ENCODE measurements around the gene ZNF354C. TPM values are rescaled to one million over a fixed set of nuclear protein-coding genes. Genes with fewer than 3 reads are reported as not detected.

Gene ZNF354C
- total RNA-seq, 1 donor: 3.3 TPM

DNA sequence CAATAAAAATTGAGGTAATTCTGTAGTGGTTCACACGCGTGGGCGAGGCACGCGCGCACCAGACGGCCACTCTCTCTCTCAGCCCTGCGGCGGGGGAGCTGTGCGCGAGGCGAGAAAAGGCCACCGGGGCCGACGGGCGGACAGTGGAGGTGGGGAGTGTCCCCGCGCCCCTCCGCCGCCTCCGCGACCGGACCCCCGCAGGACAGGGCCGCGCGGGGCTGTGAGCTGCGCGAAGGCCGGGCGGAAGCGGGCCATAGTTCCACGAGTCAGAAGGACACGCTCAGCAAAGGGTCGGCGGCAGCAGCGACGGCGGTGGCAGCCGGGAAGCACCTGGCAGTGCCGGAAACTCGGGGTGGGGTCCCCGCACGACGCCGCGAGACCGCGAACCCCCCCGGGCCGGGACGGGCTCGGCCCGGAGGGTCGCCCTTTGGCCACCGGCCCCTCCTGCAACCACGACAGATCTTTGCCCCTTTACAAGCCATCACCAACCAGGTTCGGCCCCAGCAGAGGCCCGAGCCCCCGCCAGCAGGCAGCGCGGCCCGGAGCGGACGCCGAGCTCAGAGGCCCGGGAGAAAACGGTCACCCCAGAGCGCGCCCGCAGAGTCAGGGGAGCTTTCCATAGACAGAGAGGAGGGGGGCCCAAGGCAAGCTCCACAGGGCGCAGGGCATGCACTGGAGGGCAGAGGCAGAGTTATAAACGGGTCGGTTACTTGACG lies 60.9 kb downstream of the ZNF354C start:
- Histone ChIP-seq H3K9me3 (ENCODE audit: low read depth, low read length) (no peaks in the 10 kb centered on the region), H3K4me3 (ENCODE audit: low read length) (no peak overlapping the region), H3K4me1 (ENCODE audit: insufficient read depth, low read length) (no peaks in the 10 kb centered on the region), H3K27me3 (ENCODE audit: insufficient read depth, low read length) (no peaks in the 10 kb centered on the region)

DNA sequence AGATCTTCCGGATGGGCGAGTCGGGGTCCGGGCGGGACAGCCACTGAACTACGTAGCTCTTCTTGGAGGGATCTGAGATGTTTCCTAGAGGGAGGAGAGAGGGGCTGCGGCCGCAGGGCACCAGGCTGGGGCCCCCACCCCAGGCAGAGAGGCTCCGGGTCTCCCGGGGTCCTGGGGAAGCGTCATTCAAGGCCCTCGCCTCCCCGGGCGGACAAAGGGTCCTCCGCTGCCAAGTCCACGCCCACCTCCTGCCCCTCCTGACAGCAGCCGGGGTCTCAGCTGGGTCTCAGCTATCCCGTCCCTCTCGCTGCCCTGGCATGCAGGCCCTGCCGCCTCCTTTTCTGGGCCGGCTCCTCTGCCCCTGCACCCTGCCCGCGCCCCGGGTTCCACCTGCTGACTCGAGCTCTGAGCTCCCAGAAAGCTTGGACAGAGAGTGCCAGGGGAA lies 61.5 kb downstream of the ZNF354C start:
- Histone ChIP-seq H3K27me3 (ENCODE audit: insufficient read depth, low read length) (no peaks in the 10 kb centered on the region), H3K4me1 (ENCODE audit: insufficient read depth, low read length) (no peaks in the 10 kb centered on the region), H3K4me3 (ENCODE audit: low read length) (no peak overlapping the region), H3K9me3 (ENCODE audit: low read depth, low read length) (no peaks in the 10 kb centered on the region)

DNA sequence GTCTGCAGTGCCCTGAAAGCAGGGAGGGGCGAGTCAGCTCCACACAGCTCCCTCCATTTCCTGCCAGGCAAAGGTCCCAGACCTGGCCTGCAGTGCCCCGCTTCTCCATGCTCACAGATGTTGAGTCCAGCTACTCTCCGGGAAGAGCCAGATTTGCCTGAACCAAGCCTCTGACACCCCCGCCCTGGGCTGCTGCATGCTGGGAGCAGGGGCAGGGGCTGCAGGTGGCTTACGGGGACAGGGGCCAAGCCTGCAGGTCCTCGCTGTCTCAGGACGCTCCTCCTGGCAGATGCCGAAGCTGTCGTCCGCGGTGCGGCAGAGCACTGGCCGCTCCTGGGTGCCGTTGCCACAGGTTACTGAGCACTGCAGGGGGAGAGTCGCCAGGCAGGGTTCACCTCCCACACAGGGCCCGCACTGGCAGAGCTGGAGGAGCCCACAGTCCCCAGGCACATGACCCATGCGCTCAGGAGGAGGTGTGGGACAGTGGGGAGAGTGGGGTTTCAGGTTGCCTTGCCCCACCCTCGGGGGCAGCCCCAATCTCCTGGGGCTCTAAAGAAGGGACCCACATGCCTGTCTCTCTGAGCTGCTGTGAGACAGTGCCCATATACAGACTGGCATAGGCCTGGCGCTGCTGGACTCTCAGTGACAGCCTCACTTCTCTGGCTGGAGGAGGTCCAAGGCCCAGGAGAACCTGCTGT lies 62.4 kb downstream of the ZNF354C start:
- H3K27me3 ChIP-seq (ENCODE audit: insufficient read depth, low read length): no peaks in the 10 kb centered on the region
- no peaks in the 10 kb centered on the region for H3K9me3 ChIP-seq (ENCODE audit: low read depth, low read length)
- no peaks in the 10 kb centered on the region for H3K4me1 ChIP-seq (ENCODE audit: insufficient read depth, low read length)
- no peak overlapping the region for H3K4me3 ChIP-seq (ENCODE audit: low read length)

DNA sequence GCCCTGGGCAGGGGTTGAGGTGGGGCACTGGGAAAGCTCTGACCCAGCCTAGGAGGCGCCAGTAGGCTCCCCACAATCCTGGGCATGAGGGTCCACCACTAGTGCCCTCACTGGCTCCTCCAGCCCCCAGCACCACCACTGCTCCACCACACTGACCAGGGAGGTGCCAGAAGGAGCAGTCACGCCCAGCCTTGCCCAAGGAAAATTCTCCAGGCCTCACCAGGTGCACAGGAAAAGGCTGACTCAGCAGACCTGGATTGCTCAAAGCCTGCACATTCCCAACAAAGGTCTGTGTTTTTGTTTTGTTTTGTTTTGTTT lies 62.9 kb downstream of the ZNF354C start:
- H3K27me3 ChIP-seq (ENCODE audit: insufficient read depth, low read length): no peaks in the 10 kb centered on the region
- H3K4me1 ChIP-seq (ENCODE audit: insufficient read depth, low read length): no peaks in the 10 kb centered on the region
- no peak overlapping the region for H3K4me3 ChIP-seq (ENCODE audit: low read length)
- no peaks in the 10 kb centered on the region for H3K9me3 ChIP-seq (ENCODE audit: low read depth, low read length)

DNA sequence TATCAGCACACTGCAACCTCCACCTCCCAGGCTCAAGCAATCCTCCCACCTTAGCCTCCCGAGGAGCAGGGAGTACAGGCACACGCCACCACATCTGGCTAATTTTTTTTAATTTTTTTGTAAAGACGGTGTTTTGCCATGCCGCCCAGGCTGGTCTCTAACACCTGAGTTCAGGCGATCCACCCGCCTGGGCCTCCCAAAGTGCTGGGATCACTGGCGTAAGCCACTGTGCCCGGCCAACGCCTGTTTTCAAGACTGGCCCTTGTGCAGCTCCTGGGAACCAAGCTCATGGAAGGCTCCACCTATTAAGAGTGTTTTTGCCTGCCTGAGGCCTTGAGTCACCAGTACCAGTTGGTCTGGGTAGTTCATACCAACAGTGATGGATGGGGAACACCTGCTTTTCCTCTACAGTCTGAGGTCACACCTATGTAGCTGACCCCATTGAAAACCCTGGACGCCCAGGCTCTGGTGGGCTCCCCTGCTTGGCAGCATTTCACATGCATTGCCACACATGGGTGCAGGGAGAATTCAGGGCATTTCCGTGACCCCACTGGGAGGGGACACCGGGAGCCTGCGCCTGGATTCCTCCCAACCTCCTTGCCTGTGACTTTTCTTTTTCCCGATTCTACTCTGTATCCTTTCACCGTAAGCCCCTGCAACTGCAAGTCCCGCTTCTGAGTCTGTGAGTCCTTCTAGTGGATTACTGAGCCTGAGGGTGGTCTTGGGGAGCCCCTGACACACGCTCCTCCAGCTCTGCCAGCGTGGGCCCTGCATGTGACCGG lies 63.5 kb downstream of the ZNF354C start:
- Histone ChIP-seq H3K9me3 (ENCODE audit: low read depth, low read length) (no peaks in the 10 kb centered on the region), H3K27me3 (ENCODE audit: insufficient read depth, low read length) (no peaks in the 10 kb centered on the region), H3K4me3 (ENCODE audit: low read length) (no peak overlapping the region), H3K4me1 (ENCODE audit: insufficient read depth, low read length) (no peaks in the 10 kb centered on the region)

DNA sequence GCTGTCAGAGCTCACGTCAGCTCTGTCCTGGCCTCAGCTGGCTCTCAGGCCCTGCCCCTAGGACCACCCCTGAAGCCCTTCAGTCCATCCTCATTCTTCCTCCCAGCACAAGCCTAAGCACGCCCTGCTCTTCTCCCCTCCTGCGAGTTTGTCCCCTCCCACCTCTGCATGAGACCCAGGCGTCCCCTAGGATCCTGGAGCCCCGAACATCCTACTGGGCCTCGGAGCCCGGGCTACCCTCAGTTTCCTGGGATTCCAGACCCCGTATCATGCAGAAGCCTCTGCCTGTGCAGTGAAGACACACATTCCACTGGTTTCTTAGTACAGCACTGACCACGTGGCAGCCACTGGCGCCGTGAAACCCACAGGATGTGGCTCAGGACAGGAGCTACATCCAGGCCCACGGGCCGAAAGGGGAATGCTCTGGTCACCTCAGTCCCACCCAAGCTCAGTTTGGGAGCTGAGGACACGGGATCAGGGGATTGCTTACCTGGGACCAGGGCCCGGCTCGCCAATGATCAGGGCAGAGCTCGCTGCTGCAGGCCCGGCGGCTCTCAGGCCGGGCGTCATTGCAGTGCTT lies 64.2 kb downstream of the ZNF354C start:
- Histone ChIP-seq H3K27me3 (ENCODE audit: insufficient read depth, low read length) (no peaks in the 10 kb centered on the region), H3K9me3 (ENCODE audit: low read depth, low read length) (no peaks in the 10 kb centered on the region), H3K4me3 (ENCODE audit: low read length) (no peak overlapping the region), H3K4me1 (ENCODE audit: insufficient read depth, low read length) (no peaks in the 10 kb centered on the region)

DNA sequence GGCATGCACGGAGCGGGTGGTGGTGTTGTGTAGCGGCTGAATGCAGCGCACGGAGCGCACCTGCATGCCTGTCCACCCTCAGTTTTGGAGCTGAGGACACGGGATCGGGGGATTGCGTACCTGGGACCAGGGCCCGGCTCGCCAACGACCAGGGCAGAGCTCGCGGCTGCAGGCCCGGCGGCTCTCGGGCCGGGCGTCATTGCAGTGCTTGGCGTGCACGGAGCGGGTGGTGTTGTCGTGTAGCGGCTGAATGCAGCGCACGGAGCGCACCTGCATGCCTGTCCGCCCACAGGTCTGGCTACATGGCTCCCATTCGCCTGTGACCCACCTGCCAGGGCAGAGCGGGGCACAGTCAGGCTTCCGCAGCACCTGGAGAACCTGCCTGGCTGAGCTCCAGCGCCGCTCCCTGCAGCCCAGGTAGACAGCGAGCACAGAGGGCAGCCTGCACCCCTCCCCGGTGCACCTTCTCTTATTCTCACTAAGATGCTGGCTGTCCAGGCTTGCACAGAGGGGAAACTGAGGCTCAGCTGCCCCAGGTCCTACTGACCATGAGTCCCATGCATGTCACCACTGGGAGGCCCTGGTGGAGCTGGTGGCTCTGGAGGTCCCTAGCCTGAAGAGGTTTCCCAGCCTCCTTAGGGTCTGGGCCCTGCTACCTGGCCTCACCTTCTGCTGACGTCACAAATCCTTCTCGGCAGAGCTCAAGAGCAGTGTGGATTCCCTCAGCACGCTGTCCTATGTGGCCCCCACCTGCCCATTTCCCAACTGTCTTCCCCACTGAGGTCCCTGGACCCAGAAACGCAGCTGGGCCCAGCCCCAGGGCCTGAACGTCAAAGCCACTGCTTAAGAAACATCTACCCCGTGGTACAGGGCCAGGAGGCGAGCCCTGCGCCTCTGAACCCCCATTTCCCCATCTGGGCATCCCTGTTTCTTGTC lies 64.9 kb downstream of the ZNF354C start:
- no peaks in the 10 kb centered on the region for H3K4me1 ChIP-seq (ENCODE audit: insufficient read depth, low read length)
- no peaks in the 10 kb centered on the region for H3K27me3 ChIP-seq (ENCODE audit: insufficient read depth, low read length)
- H3K9me3 ChIP-seq (ENCODE audit: low read depth, low read length): no peaks in the 10 kb centered on the region
- H3K4me3 ChIP-seq (ENCODE audit: low read length): no peak overlapping the region

DNA sequence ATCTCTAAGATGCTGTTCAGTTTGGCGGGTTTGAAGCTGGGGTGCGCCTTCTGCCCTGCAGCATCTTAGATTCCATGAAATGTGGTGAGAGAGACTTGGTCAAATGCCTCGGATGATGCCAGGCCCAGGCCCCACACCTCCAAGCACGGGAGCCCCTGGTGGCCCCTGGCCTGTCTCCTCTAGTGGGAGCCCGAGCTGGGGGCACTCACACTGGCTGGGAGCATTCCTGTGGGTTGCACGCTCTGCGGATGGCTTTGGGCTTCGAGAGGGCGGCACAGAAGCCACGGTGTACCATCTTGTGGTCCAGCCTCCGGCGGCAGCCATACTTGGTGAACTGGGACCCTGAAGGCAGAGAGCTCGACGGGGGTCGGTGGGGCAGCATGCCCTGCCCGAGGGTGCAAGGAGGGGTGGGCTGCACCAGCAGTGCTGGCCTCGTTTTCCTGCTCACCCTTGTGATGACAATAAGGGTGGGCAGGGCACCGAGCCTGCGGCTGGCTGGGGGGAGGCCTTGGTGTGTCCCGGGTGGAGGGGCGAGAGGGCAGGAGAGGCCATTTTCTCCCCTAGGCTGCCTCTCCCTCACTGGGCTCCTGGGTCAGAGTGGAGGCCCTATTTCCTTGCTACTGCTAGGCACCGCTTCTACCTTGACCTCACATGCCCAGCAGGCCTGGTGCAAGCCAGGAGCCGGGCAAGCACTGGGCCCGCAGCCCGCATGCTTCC lies 65.8 kb downstream of the ZNF354C start:
- no peaks in the 10 kb centered on the region for H3K27me3 ChIP-seq (ENCODE audit: insufficient read depth, low read length)
- no peaks in the 10 kb centered on the region for H3K4me1 ChIP-seq (ENCODE audit: insufficient read depth, low read length)
- H3K4me3 ChIP-seq (ENCODE audit: low read length): no peak overlapping the region
- H3K9me3 ChIP-seq (ENCODE audit: low read depth, low read length): no peaks in the 10 kb centered on the region

DNA sequence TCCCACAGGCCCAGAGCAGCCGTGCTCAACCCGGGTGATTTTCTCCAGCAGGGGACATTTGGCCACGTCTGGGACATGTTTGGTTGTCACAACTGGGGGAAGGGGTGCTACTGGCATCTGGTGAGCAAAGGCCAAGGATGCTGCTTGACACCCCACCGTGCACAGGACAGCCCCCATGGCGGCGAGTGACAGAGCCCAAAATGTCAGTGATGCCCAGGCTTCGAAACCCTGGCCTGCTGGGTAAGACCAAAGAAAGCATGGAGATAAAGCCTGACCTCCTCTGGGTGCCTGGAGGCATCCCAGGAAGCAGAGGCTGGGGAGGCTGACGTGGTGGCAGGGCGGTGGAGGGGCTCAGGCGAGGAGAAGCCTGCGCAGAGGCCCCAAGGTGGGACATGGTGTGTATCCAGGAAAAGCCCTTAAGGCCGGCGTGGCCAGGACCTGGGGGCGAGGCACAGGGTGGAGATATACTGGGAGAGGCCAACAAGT lies 66.4 kb downstream of the ZNF354C start:
- Histone ChIP-seq H3K9me3 (ENCODE audit: low read depth, low read length) (no peaks in the 10 kb centered on the region), H3K4me1 (ENCODE audit: insufficient read depth, low read length) (no peaks in the 10 kb centered on the region), H3K27me3 (ENCODE audit: insufficient read depth, low read length) (no peaks in the 10 kb centered on the region), H3K4me3 (ENCODE audit: low read length) (no peak overlapping the region)

DNA sequence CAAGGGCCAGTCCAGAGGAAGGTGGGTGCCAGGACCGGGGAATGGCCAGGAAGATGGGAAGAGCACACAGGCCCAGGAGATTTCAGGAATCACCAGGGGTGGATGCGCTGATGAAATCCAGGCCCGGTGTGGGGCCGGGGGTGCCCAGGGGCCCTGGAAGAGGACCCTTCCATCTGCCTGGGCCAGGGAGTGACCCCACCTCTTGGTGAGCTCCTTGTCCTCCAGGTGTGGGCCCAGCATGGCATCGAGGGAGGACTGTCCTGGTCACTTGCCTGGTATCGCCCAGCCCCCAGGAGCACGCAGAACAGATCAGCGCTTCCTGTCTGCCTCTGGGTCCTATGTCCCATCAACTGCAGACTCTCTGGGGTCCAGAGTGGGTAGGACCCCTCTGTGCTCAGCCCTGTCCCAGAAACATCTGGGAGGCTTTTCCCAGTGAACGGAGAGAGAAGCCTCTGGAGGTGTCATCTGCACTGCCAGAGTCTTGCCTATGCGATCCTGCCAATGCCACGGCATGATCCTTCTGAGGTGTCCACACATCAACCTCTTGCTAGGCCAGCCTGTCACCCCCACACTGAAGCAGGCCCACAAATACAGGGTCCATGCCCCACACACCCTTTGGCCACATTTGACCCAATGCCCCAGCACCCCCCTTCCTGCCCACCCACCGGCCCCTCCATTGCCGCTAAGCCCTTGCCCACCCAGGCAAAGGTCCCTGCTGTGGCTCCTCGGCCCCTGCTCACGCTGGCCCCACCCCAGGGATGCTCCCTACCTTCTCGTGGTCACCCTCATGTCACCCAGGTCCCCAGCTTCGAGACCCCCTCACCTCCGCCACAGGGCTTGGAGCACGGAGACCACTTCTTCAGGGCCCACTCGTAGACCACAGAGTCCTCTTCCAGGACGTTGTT lies 67.2 kb downstream of the ZNF354C start:
- no peaks in the 10 kb centered on the region for H3K9me3 ChIP-seq (ENCODE audit: low read depth, low read length)
- H3K4me1 ChIP-seq (ENCODE audit: insufficient read depth, low read length): no peaks in the 10 kb centered on the region
- H3K4me3 ChIP-seq (ENCODE audit: low read length): no peak overlapping the region
- H3K27me3 ChIP-seq (ENCODE audit: insufficient read depth, low read length): no peaks in the 10 kb centered on the region

DNA sequence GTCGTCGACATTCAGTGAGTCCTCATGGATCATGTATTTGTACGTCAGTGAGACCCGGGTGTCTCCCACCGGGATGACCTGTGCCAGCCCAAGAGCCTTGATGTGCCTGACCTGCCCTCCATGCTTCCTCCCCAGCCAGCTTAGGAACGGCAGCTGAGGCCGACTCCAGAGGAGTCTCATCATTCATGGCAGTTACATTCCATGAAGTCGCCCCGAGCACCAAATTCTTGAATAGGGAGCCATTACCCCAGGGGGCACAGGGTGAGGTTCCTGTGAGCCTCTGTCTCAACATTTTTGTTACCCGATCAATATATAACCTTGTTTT lies 67.8 kb downstream of the ZNF354C start:
- H3K4me1 ChIP-seq (ENCODE audit: insufficient read depth, low read length): no peaks in the 10 kb centered on the region
- H3K9me3 ChIP-seq (ENCODE audit: low read depth, low read length): no peaks in the 10 kb centered on the region
- H3K27me3 ChIP-seq (ENCODE audit: insufficient read depth, low read length): no peaks in the 10 kb centered on the region
- no peak overlapping the region for H3K4me3 ChIP-seq (ENCODE audit: low read length)

DNA sequence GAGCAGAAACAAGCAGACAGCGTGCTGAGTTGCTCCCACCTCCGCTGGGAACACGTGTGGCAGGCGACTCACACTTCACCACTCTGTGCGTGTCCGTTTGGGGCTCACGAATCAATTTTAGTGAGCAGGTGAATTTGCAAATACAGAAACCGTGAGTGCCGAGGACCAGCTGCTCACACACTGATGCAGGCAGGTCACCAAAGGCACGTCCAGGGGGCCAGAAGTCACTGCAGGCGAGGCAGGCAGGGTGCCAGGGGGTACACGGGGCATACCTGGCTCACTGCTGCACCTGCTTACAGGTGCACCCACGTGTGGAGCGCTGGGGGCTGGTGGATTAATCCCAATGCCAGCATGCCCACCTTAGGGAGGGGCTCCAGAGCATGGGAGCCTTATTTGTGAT lies 68.8 kb downstream of the ZNF354C start:
- H3K4me3 ChIP-seq (ENCODE audit: low read length): no peak overlapping the region
- H3K9me3 ChIP-seq (ENCODE audit: low read depth, low read length): no peaks in the 10 kb centered on the region
- no peaks in the 10 kb centered on the region for H3K27me3 ChIP-seq (ENCODE audit: insufficient read depth, low read length)
- no peaks in the 10 kb centered on the region for H3K4me1 ChIP-seq (ENCODE audit: insufficient read depth, low read length)

DNA sequence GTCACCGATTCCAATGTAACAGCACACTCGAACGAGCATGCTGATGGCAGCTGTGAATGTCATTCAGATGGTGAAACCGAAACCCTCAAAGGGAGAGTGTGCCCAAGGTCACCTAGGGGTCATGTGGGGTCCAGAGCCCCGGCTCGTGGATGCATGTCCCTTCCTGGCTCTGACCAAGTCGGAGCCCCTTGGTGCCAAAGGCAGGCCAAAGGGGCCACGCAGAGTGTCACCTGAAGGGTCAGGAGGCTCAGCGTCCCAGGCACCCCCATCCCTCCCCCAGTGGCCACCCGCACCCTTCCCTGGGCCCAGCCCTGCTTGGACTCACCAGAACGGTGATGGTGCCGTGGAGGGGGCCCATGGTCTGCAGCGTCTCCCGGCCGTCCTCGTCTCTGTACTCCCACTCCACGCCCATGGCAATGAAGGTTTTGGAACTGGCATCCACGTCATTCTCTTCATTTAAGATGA lies 69.5 kb downstream of the ZNF354C start:
- H3K27me3 ChIP-seq (ENCODE audit: insufficient read depth, low read length): no peaks in the 10 kb centered on the region
- no peaks in the 10 kb centered on the region for H3K4me1 ChIP-seq (ENCODE audit: insufficient read depth, low read length)
- H3K4me3 ChIP-seq (ENCODE audit: low read length): no peak overlapping the region
- H3K9me3 ChIP-seq (ENCODE audit: low read depth, low read length): no peaks in the 10 kb centered on the region
